ENCODE measurements around the gene IGF2.

IGF2 gene

DNA sequence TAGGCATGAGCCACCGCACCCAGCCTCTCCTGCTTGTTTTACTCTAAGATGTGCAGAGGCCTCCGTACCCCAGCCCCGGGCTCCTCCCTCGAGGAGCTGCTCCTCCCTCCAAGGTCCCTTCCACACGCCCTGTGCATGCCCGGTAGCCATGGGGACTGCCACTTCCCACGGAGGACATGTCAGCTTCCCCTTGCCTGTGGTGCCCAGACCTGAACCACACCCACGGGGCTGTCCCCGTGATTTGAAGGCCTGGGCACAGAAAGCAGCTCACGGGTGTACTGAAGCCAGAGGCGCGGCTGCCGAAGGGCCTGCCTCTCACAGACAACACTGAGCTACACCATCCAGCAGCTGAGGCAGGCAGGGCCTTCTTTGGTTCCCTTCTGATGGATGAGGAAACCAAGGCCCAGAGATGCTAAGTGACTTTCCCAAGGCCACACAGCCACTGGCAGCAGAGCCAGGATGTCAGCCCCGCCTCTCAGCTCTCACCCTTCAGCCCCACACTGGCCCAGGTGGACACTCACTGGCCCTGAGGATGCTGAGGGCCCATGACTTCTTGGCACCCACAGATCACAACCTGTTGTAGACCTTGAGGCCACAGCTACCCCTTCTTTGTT, 14.5 kb upstream of the IGF2 start:
- DNase-seq, result no peak

DNA sequence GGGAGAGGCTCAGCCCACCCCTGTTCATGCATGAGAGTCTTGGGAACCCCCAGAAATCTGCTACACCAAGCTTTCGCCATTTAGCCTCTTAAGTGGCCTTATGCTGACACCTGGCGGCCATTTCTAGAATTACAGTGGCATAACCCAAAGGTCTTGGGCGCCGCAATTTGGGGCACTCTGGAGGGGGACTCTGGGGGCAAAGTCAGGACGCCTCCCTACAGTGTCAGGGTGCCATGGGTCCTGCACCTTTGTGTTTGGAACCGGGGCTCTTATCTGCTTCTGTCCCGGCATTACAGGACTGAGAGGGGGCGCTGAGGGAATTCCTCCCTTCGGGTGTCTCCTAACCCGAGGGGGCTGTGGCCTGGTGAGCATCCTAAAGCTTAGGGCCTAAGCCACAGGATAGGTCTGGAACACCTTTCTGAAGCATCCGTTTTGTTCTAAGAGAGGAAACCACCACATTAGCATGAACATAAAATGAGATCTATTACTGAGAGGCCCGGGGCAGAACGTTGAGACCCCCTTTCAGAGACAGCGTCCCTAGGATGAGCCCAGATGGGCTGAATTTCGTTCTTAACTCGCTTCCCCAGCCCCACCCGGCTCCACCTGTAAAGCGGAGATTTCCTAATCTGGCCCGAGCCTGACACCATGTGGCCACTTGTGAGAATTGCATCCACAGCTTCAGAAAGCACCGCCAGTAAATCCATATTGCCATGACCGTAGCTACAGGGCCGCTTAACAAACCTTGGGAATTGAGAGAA, 12.5 kb upstream of the IGF2 start:
- DNase-seq, result peak; percentile 67

DNA sequence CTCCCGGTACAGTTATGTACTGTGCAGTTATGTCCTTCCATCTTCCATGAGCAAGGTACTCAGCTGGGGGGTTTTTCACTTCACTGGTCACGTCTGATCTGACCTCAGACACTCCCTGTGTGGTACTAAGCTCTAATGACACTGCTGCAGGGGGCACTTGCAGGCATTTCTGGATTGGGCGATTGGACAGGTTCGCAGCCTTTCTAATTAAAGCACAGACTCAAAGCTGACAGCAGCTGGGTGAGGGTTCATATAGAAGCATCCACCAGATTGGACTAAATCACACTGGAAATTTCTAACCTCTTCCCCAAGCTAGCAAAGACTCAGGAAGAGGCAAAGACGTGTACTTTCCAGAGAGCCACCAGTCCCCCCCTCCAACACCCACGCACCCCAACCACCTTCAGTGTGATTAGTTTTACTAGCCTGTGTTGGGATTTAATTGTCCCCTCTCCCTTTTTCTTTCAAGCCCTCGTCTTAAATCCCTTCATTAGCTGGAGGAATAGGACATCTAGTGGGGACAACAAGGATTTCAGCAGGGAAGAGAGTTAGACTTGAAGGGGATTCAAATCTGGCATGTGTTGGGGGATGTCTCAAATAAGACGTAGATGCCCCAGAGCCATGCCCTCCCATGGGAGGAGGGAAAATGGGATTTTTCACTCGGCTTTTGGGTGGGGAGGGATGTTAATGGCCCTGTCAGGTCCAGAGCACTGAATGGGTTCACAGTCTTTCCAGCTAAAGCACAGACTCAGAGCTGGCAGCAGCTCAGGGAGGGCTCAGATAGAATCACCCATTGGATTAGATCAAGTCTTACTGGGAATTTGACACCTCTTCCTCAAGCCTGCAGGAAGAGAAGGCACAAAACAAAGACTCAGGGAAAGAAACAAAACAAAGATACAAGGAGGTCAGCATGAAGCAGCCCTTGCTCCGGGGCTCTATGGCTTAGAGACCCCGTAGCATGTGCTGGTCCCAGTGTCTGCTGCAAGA, 11.0 kb upstream of the IGF2 start:
- no peak for DNase-seq

DNA sequence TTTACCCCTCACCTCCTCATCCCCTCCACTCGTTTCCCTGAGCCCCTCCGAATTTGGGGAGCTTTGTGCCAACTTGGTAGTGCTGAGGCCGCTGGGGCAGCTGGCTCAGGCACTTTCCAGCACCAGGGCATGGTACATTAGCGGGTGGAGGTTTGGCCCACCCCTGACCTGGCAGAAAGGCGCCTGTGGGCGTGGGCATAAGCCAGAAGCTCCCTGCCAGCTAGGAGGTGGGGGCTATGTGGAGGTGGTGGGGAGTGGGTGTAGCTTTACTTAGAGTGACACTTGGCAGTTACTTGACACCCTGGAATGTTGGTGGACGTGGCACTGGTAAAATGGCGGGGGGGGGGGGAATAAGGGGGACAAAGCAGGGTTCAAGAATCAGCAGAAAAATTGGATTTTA, 10.3 kb upstream of the IGF2 start:
- no peak for DNase-seq

DNA sequence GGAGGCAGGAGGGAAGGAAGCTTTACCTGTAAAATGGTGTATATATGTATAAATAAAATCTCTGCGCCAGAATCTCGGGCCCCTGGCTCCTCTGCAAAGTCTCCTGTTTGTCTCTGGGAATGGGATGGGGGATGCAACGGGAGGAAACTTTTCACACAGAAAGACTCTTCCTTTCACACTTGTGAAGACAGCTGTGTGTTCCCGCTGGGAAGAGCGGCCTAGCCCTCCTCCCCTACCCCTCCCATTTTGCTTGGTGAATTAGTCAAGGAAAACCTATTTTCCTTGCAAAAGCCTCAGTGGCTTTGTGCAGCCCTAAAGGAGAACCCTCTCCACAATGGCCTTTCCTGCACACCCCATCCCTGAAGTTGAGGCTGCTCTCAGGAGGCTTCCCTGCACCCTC, 9.4 kb upstream of the IGF2 start:
- DNase-seq, result no peak

DNA sequence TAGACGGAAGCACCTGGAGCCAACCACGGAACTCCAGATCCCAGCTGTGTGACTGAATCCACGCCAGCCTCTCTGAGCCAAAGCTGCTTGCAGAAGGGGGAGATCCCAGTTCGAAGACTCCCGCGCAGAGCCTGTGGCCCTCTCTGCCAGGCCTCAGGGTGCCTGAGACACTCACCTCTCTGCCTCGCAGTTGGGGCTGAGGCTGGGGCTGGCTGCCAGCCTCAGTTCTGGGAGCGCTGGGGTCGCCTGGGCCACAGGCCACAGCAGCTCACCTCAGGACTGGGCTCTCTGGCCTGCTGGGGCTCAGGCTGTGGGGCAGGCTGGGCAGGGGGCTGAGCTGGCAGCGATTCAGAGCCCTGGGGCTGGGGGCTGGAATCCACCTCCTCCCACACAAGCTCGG, 8.2 kb upstream of the IGF2 start:
- DNase-seq, result no peak

DNA sequence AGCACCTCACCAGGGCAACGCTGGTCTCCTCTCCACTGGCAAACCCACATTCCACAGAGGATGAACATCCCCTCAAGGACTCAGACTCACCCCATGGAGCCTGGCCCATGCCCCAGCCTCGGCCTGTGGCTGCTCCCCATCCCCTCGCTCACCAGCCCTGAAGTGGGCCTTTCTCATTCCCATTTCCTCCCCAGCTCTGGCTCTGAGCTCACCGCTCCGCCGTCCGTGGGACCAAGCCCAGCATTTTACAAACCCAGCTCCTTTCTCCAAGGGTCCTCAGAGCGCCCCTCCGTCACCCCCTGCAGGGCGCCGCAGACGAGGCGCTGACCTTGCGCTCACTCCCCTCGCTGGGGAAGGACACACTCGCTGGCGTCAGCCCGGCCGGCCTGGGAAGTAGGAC, 6.9 kb upstream of the IGF2 start:
- DNase-seq, result no peak

DNA sequence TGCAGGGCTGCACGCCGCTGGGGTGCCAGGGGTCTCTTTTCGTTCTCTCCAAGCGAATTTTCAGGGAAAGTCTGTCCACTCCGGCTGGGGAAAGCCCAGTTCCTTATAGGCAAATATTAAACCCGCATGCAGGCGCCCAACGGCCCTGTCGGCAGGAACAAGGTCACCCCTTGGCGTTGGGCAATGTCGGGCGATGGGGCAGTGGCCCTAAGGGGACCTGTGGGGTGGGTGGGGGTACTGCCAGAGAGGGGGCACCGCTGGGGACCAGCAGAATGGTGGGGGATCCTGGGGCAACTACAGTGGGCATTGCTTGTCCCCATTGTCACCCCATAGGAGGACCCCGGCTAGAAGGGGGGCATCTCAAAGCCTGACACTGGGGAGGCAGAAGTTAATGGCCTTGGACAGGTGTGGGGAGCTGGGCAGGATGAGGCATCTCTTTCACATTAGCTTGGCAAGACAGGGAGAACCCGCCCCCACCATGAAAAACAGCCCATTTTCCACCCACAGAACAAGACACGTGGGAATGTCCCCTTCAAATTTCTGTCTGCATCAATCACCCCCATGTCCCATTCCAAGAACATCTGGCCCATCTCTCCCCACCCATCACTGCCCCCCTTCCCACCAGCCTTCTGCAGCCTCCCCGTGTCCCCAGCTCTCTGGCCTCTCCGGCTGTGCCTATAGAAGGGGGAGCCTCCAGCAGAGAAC, 5.5 kb upstream of the IGF2 start:
- DNase-seq, result no peak

DNA sequence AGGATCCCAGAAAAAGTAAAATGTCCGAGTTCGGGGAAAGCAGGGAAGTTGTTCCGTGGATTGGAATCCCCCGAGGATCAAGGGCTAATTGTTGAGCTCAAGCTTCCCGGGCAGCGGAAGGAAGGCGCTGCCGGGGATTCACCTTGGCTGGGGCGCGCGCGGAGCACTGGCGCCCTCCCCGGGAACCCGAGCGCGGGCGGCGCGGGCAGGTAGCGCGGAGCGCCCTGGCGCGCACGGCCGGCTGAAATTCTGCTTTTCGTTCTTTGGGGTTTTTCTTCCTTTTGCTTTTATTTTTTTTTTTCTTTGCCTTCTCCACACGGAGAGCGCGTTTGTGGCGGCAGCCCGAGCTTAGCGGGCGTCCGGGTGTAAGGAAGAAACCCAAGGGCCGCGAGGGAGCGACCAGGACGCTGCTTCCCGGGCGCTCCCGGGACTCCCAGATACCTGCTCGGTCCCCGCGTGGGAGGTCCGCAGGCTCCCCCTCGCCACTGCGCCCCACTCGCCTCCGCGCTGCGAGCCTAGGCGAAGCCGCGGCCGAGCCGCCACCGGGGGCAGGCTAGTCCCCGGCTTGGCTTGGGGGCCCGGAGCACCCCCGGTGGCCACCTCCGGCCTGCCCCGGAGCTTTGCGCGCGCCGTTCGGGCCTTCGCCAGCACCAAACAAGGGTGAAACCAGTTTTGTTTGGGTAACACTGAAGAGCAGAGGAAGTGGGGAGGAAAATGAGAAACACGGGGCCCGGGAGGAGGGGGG, 4.8 kb upstream of the IGF2 start:
- DNase-seq, result no peak

DNA sequence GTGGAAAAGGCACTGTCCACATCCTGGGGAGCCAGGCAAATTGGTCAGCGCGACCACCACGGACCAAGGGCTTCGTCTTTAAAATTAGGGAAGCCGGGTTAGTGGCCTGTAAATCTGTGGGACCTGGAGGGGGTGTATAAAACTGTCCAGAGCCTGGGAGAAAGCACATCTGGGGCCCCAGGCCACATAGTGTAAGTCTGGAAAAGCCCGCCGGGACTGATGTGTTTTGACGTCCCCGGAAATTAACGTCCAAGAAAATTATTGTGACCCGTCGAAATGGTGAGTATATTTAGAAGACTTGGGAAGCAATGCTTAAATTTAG, 4.2 kb upstream of the IGF2 start:
- DNase-seq, result no peak

DNA sequence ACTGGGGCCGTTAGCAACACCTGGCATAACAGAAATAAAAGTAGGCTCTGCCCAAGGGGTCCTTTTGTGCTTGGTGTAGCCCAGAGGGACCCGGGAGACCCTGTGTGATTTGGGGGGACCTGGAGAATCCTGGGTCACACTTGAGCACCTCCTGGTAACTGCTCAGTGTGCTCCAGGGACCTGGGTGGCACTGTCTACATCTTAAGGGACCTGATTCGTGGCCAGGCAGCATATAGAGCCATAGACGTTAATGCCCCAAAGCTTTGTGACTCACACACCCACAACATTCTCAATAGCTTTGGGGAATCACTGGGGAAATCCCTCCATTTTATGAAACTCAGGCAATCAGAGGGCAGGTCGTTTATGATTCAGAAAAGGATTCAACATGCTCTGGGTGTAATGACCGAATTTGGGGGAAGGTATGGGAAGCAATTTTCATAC, 3.6 kb upstream of the IGF2 start:
- DNase-seq, result no peak

DNA sequence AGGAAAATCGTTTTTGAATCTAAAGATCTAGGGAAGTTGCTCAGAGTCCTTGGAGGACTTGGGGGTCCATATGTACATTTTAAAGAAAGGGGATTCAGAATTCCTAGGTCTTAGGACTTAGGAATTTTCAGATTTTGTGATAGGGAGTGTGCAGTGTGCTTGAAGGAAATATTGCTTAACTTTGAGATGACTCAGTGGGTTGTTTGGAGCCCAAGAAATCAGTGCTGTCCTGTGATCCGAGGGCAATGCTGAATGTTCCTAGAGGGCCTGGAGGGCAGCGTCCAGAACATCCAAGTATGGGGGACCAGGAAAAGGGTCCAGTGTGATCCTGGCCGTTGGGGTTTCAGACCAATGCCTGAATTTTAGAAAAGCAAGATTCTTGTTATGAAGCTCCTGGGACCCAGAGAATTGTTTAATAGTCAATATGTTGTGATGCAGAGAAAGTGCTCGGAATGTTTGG, 3.1 kb upstream of the IGF2 start:
- no peak for DNase-seq

DNA sequence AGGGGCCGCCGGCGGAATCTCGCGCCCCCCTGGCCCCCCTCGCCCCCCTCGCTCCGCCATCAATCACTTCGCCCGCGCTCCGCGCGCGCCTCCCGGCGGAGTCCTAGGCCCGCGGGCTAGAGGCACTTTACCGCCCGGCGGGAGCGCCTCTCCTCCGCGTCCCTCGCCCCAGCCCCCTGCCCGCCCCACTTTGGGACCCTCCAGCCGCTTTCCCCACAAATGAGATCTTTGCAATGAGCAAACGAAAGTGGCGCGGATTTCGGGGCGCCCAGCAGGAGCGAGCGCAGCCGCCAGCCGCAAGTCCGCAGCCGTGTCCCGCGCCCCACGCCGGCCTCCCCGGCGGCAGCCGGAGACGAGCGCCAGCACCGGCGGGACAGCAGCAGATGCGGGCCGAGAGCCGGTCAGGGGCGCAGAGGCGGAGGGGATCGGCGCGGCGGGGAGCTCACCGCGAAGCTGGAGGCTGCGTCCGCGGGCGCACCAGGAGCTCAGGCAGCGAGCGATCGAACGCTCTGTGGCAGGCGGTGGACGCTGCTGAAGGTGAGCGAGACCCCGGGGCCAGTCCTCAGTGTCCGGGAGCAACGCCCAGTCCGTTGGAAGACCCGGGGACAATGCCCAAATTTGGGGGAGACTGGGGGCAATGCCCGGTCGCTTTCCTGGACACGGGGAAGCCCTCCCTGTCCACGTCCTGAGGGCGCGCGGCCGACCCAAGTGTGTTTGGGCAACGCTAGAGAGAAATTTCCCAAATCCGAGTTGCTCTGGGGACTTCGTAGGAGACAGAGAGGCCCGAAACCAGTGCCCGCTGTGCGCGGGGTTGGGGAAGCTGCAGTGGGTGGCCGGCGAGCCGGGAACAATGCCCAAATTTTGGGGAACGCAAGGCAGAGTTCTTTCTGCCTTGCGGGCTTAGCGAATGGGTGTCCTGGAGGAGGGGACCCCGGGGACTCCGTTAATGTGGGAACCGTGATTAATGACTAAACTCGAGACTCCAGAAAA, 1.5 kb upstream of the IGF2 start:
- DNase-seq, result no peak

DNA sequence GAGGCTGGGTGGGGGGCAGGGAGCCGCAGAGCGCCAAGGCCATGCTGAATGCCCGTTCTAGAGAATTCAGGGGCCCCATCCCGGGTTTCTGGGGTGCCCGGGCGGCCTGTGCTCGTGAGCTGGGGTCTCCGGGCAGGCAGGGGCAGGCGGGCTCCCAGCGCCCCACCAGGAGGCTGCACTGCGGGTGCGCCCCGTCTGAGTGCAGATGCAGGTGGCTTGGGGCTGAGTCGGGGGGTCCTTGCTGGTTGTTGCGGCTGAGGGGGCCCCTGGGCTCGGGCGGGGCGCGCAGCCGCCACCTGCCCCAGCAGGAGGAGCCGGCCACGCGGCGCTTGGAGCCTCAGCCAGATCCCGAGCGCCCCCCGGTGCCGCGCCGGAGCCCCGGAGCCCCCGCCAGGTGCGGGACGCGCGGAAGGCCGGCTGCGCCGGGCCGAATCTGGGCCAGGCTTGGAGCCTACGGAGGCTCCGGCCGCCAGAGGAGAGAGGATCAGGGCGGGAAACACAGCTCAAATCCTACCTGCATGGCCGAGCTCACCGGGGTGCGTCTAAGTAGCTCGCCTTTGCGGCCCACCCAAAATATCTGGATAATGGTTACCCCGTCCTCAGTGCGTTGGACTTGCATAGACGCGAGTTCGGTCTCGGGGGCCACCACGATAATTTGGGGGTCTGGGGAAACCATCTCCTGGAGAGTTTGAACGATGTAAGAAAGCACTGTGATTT, 590 bp upstream of the IGF2 start:
- DNase-seq, result no peak

DNA sequence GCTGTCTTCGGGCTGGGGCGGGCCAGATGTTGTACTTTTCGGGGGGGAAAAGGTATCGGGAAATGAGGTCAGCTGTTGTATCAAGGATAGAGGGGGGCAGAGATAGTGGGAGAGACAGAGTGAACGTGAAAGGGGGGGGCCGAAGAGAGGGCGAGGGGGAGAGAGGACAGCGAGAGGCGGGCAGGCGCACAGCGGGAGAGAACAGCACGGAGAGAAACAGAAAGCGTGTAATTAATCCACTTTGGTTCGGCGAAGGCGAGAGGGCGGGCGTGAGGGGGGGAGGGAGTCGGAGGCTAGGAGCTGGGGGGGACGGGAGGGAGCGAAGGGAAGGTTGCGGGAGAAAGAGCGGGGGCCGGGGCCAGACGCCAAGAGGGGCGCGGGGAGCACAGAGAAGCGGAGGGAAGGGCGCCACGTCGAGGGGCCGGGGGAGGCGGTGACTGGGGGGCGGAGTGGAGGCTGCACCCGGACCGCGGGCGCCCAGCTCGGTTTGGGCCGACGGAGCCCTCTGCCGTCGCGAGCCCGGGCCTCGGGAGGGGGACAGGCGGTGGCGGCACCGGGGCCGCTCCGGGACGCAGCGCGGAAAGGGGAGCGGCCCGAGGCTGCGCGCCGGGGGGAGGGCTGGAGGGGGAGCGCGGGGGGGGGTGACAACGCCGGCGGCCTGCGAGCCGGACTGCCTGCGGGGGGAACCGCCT, 612 bp downstream of the IGF2 start:
- no peak for DNase-seq

DNA sequence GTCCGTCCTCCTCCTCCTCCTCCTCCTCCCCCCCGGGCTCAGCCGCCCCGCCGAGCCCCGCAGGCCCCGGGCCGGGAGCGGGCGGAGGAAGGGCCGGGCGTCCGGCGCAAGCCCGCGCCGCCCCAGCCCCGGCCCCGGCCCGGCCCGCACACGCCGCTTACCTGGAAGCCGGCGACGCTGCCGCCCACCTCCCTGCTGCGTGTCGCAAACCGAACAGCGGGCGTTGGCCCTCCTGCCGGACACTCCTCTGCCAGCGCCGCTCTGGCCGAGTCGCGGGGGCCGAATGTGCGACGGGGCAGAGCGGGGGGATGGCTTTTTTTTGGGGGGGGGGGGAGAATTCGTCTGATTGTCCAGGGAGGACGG, 1.1 kb downstream of the IGF2 start:
- no peak for DNase-seq

DNA sequence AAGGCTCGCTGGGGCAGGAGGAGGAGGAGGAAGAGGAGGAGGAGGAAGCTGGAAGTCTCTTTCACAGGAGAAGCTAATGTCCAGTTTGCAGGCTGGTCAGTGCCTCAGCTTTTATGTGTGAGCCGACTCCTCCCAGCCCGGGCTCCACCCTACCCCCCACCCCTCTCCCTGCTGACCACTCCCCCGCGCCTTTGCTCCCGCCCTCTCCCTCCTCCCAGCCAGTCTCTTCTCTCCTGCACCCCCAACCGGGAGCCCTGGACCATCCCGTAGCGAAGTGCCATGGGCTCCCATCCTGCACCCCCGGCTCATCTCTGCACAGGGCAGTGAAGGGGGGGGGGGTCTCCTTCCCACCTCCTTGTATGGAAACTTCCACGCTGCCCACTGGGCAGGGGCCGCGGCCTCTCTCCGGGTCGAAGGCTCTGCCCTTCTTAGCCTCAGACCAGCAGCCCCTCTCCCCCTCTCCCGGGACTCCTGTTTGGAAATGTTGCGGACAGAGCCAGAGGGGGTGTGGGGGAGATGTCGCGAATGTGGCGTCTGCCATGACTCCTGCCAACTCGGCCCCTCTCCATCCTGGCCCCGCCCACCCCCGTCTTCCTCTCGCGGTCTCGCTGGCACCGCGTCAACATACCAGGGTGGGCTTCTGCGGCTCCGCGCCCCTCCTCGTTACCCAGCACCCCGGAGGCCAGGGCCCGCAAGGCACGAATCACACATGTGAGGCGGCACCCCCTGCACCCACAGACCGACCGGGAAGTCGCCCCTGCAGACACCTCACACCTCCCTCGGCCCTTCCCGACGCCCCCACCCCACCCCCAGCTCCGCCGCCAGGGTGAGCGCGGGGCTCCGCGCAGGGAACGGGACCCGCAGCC, 1.8 kb downstream of the IGF2 start:
- no peak for DNase-seq

DNA sequence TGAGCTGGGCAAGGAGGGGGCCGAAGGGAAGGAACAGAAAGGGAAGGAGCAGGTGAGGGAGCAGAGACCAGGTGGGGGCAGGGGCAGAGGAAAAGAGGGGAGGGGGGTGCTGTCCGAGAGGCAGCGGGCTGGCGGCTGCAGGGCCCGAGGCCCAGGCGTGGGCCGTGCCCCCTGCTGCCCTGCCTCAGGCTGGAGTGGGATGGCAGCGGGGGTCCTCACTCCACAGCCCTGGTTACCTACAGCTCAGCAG, 2.3 kb downstream of the IGF2 start:
- DNase-seq, result no peak
